SW 1271 (cell line): ENCODE measurements around the gene TEX13D.

ENCODE experiments used
- DNase-seq, 2 experiments: peaks; one replicate each; lab custom pipeline; 2025; lab: John Stamatoyannopoulos, UW

TEX13D gene

DNA sequence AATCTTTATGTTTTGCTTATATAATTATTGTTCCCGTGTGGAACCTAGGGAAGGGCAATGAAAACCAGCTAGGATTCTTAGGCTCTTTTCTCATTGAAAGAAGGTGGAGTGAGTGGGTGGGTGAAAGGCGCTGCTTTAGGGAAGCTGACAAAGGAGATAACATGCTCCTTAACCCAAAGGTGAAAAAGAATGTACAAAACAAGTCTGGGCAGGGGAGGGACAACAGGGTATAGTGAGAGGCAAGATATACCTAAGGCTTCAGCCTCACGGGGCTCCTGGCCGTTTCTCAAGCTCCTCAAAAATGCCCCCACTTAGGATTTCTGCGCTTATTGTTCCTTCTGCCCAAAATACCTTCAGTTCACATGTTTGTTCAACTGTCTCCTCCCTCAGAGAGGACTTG, 15.7 kb downstream of the TEX13D start:
- no peak for DNase-seq

DNA sequence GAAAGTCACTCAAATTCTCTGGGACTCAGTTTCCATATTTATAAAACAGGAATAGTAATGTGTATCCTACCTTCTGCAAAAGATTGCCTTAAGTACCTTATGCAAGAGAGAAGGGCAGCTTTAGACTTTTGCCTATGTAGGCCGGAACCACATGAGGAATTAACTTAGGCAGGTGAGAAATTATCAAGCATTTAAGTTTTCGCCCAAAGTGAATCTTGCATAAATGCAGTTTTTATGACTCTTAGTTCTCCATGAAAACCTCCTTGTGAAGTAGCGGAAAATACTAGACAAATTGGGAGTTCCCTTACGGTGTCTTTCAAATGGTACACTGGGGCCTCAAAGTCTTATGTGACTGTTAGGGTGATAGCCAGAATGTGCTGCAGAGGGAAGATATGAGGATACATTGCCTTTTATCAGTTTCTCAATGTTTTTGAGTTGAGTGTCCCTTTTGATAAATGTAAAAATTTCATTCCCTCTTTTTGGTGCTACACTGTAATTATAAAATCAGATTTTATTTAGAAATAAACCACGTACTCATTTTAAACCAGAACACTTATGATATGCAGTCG, 16.5 kb downstream of the TEX13D start:
- DNase-seq = no peak

GRCh38 chrX:124354648-124355047, 22.2 kb downstream of the TEX13D start:
- DNase-seq = no peak

- DNase-seq = no peak
Observed at GRCh38 chrX:124358800-124359383, 26.4 kb downstream of the TEX13D start.

- no peak for DNase-seq
Observed at GRCh38 chrX:124362072-124362471, 29.6 kb downstream of the TEX13D start.

DNA sequence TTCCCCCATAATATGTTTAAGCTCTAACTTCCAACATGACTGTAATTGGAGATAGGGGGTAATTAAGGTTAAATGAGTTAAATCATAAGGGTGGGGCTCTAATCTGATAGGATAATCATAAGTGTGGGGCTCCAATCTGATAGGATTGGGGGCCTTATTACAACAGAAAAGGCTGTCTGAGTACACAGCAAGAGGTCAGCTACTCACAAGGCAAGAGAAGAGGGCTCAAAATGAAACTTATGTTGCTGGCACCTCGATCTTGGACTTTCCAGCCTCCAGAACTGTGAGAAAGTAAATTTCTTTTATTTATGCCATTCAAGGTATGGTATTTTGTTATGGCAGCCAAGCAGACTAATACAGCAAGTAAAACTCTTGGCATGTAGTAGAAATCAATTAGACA, 30.3 kb downstream of the TEX13D start:
- DNase-seq = no peak

GRCh38 chrX:124369722-124370121, 37.3 kb downstream of the TEX13D start:
- DNase-seq = no peak

- DNase-seq = no peak
Observed at GRCh38 chrX:124373348-124373747, 40.9 kb downstream of the TEX13D start.

GRCh38 chrX:124378643-124379042, 46.2 kb downstream of the TEX13D start:
- DNase-seq = no peak

GRCh38 chrX:124383354-124383753, 50.9 kb downstream of the TEX13D start:
- no peak for DNase-seq

DNA sequence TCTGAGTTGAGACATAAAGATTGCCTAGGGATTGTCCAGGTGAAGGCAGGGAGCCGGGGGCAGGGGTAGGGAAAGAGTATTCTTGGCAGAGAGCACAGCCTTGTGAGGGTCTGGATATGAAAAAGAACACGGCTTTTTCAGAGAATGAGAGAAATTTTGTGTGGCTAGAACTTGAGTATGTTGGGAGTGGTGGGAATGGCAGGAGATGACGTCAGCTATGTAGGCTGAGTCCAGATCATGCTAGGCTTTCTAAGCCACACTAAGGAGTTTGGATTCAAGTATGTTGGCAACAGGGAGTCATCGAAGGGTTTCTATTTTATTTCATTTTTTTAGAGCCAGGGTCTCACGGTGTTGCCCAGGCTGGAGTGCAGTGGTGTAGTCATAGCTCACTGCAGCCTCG, 53.9 kb downstream of the TEX13D start:
- no peak for DNase-seq
